C4-2B (cell line): ENCODE measurements around the gene SERINC5.

ENCODE experiments used
- H3K27ac ChIP-seq: fragments of 450-650 bp; 2 replicates; pipeline ENCODE4 v1.5.1; 2017
- CTCF ChIP-seq: fragments of 450-650 bp; conservative IDR thresholded peaks from 2 replicates; pipeline ENCODE4 v1.5.1; 2017; ENCODE audit warnings: mild to moderate bottlenecking
- ZFX ChIP-seq: fragments of 450-650 bp; IDR thresholded peaks from 2 replicates; pipeline ENCODE4 v1.6.1; 2017

The SERINC5 gene

GRCh38 chr5:80216096-80216495, 39.8 kb downstream of the SERINC5 start:
- TF ChIP-seq CTCF: no peak
- H3K27ac ChIP-seq: 0 out of 2 replicates have a peak overlapping the region, but pooled peaks have one; percentile 13

DNA sequence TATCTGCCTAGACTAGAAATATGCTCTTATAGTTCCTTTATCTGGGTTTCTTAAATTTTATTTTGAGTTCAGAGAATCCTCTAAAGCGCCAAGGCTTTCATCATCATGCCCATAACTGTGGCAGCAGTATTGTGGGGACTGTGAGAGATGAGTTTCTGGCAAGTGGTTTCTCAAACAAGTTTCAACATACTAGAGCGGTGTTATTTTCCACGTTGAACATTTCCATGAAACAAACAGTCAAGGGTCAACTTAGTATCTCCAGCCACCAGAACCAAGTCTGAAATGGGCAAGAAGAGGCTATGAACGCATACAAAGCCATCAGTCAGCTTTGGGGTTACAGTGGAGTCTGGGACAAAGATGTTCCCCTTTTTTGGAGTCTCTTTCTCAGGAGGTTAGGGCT, 40.3 kb downstream of the SERINC5 start:
- TF ChIP-seq ZFX: no peak
- TF ChIP-seq CTCF: no peak
- no peak overlapping the region for H3K27ac ChIP-seq

DNA sequence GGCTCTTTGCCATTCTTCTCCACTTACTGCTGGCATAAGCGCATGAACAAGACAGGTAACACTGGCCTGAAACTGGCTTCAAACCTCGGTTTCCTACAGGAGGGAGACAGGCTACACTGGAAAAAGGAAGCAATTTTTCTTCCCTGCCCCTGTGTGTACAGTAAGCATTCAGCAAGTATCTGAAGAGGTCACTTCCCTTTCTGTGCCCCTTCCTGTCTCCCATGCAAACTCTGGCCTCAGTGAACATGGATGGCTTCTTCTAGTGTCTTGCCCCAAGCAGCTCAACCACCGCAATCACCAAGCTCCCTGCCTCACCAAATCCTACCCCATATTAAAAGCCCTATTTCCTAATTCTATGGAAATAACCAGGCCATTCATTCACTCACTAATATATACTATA, 42.4 kb downstream of the SERINC5 start:
- TF ChIP-seq ZFX (no peak), CTCF (no peak)
- H3K27ac ChIP-seq: no peak overlapping the region

DNA sequence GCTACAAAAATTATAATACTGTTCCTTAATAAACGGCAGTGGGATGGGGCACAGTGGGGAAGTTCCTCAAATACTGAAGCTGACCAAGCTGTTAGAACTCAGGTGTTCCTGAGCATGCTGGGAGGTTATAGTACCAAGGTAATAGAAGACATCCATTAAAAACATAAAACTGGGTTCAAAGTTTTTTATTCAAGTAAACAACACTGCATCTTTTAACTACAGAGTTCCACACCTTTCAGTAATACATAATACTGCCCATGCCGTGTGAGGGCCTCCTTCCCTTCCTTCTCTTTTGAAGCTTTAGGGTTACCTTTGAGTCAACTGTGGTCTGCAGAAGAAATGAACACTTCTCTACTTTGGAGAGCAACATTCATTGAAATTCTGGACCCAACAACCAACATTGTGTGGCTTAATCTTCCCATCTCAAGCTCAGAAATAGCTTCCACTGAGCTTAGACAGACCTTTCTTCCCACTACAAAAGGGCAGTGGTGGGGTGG, 43.6 kb downstream of the SERINC5 start:
- TF ChIP-seq ZFX: no peak
- no peak for TF ChIP-seq CTCF
- H3K27ac ChIP-seq: no peak overlapping the region

GRCh38 chr5:80211327-80211726, 44.5 kb downstream of the SERINC5 start:
- H3K27ac ChIP-seq: no peak overlapping the region
- TF ChIP-seq ZFX: no peak

- H3K27ac ChIP-seq: no peak overlapping the region
- no peak for TF ChIP-seq CTCF
- no peak for TF ChIP-seq ZFX
These were observed 45.8 kb downstream of the SERINC5 start for GRCh38 chr5:80210014-80210413.

DNA sequence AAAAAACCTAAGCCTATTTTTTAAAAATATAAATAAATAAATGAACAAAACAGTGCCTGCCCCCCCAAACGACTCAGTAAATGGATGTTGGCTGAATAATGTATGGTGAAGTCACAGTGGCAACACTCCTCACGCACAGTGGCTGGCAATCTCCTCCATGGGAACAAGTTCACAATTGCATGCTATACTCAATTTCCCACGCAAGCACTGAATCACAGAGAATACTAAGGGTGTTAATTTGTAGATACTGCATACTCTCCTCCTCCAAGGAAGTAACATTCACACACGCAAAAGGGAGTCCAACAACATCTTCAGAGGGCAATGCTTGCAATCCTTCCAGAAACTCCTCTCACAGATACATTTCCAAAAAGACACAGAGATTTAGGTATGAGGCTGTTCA, 47.5 kb downstream of the SERINC5 start:
- no peak for TF ChIP-seq CTCF
- no peak for TF ChIP-seq ZFX
- H3K27ac ChIP-seq: no peak overlapping the region; the same call in 1 of the 2 replicates

DNA sequence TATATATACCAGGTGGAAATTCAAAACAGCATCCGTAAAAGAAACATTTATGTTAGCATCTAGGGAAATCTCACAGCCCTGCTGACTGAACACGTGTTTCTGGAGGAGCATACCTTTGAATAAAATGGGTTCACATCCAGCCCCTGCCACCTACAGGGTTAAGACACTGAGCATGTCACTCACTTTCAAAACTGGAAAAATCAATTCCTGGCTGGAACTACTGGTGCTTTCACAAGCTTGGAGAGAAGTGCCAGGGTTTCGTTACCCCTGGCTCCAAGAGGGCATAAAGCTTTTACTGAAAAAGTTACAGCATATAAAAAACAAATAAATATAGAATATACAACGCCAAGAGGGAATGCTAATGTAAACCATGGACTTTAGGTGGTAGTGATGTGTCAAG, 48.0 kb downstream of the SERINC5 start:
- TF ChIP-seq CTCF (no peak), ZFX (no peak)
- H3K27ac ChIP-seq: no peak overlapping the region; the same call in 1 of the 2 replicates
